GM19468 (cell line): Measurements from ENCODE around the gene UBE2D2.
"Not testable (repeated sequence)": the region's sequence is repeated elsewhere in the genome, so short reads cannot be mapped to it uniquely, and the experiment has no call there.

Experiments used
- ATAC-seq: cut with Tn5 transposase; IDR thresholded peaks from one replicate; pipeline ENCODE4 v1.9.1; 2021; ENCODE audit warnings: mild to moderate bottlenecking, moderate library complexity, moderate number of reproducible peaks; ENCODE audit not compliant: unreplicated experiment; ENCODE audit errors: extremely low read depth

The UBE2D2 gene

GRCh38 chr5:139577689-139578290 is 16.7 kb downstream of the UBE2D2 start:
- ATAC-seq = no peak

DNA sequence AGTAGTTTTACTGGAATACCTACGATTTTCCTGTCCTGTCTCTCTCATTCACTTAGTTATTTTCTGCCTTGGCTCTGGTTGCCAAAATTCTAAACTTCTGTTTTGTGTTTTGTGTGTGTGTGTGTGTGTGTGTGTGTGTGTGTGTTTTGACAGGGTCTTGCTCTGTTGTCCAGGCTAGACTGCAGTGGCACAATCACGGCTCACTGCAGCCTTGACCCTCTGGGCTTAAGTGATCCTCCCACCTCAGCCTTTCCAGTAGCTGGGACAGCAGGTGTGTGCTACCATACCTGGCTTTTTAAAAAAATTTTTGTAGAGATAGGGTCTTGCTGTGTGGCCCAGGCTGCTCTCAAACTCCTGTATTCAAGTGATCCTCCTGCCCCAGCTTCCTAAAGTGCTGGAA is 17.2 kb downstream of the UBE2D2 start:
- no peak for ATAC-seq

DNA sequence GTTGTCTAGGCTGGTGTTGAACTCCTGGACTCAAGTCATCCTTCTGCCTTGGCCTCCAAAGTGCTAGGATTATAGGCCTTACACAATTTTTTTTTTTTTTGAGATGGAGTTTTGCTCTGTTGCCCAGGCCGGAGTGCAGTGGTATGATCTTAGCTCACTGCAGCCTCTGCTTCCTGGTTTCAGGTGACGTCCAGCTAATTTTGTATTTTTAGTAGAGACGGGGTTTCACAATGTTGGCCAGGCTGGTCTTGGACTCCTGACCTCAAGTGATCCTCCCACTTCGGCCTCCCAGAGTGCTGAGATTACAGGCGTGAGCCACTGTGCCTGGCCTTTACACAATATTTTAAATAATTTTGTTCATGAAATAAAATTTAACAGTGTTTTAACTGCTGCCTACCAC is 21.0 kb downstream of the UBE2D2 start:
- not testable (repeated sequence) for ATAC-seq

DNA sequence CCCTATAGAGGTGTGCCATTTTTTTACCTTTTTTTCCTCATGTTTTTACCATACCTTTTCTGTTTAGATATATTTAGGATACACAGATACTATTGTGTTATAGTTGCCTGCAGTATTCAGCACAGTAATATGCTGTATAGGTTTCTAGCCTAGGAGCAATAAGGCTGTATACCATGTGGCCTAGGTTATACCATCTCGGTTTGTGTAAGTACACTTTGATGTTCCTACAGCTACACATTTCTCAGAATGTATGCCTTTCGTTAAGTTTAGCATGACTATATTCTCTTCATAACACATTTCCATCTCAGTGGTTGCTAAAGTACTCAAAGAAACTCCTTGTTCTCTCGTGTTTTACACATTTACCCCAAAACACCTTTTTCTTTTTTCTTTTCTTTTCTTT is 23.0 kb downstream of the UBE2D2 start:
- ATAC-seq = no peak

- not testable (repeated sequence) for ATAC-seq
Measured at GRCh38 chr5:139588116-139588515, 27.0 kb downstream of the UBE2D2 start.

GRCh38 chr5:139588962-139589361 is 27.8 kb downstream of the UBE2D2 start:
- ATAC-seq = no peak

GRCh38 chr5:139592289-139592688 is 31.1 kb downstream of the UBE2D2 start:
- no peak for ATAC-seq

DNA sequence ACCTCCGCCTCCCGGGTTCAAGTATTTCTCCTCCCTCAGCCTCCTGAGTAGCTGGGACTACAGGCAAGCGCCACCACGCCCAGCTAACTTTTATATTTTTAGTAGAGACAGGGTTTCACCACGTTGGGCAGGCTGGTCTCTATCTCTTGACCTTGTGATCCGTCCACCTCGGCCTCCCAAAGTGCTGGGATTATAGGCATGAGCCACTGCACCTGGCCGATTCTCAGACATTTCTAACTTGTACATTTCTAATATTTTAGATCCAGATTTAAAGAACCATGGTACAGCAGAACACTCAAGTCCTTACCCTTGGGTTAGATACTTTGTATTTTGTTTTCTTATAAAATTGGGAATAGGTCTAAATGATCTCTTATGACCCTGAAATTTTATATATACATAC is 31.9 kb downstream of the UBE2D2 start:
- not testable (repeated sequence) for ATAC-seq

- ATAC-seq = no peak
Measured at GRCh38 chr5:139593716-139594319, 32.7 kb downstream of the UBE2D2 start.

- no peak for ATAC-seq
Measured at GRCh38 chr5:139597134-139597533, 36.0 kb downstream of the UBE2D2 start.

DNA sequence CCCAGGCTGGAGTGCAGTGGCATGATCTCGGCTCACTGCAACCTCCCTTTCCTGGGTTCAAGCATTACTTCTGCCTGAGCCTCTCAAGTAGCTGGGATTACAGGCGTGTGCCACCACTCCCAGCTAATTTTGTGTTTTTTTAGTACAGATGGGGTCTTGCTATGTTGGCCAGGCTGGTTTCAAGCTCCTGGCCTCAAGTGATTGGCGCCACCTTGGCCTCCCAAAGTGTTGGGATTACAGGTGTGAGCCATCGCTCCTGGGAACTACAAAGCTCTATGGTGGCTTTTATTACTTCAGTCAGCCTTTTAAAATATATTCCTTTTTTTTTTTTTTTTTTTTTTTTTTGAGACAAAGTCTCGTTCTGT is 37.4 kb downstream of the UBE2D2 start:
- ATAC-seq = not testable (repeated sequence)

DNA sequence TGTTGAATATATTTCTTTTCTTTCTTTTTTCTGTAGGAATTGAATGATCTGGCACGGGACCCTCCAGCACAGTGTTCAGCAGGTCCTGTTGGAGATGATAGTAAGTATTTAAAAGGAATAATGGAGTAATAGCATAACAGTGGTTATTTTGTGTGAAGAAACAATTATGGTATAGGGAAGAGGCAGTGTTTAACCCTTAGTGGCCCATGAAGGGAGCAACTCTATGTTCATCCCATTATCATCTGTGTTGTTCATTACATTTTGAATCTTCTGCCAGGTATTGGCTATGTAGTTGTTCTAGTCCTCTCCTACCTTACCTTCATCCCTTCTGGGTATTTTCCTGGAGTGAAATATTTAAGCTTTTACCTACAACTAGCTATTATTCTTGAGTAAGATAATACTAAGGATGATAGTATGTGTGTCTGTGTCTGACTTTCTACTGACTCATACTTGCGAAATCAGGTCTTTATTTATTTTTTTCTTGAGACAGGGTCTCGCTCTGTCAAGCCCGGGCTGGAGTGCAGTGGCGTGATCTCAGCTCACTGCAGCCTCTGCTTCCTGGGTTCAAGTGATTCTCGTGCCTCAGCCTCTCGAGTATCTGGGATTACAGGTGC is 39.3 kb downstream of the UBE2D2 start:
- ATAC-seq = no peak

- ATAC-seq = no peak
Measured at GRCh38 chr5:139601429-139601828, 40.3 kb downstream of the UBE2D2 start.

DNA sequence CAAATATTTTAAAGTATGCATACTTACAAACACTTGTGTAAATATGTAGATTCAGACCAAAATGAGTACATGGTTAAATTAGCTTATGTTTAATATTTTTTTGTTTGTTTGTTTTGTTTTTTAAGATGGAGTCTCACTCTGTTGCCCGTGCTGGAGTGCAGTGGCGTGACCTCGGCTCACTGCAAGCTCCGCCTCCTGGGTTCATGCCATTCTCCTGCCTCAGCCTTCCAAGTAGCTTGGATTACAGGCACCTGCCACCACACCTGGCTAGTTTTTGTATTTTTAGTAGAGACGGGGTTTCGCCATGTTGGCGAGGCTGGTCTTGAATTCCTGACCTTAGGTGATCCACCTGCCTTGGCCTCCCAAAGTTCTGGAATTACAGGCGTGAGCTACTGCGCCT is 40.8 kb downstream of the UBE2D2 start:
- not testable (repeated sequence) for ATAC-seq

DNA sequence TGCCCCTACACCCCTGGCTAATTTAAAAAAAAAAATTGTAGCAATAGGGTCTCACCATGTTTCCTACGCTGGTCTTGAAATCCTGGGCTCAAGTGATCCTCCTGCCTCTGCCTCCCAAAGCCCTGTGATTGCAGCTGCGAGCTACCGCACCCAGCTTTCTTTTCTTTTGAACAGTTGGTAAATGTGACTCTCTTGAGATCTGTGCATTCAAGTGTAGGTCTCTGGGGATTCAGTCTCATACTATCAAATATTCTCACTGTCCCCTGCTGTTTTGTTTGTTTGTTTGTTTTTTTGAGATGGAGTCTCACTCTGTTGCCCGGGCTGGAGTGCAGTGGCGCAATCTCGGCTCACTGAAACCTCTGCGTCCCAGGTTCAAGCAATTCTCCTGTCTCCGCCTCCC is 44.7 kb downstream of the UBE2D2 start:
- no peak for ATAC-seq

GRCh38 chr5:139611703-139612584 is 50.8 kb downstream of the UBE2D2 start:
- no peak for ATAC-seq

- no peak for ATAC-seq
Measured at GRCh38 chr5:139619861-139620260, 58.7 kb downstream of the UBE2D2 start.

- ATAC-seq = not testable (repeated sequence)
Measured at GRCh38 chr5:139625398-139625797, 64.3 kb downstream of the UBE2D2 start.

- no peak for ATAC-seq
Measured at GRCh38 chr5:139630855-139631254, 69.7 kb downstream of the UBE2D2 start.

DNA sequence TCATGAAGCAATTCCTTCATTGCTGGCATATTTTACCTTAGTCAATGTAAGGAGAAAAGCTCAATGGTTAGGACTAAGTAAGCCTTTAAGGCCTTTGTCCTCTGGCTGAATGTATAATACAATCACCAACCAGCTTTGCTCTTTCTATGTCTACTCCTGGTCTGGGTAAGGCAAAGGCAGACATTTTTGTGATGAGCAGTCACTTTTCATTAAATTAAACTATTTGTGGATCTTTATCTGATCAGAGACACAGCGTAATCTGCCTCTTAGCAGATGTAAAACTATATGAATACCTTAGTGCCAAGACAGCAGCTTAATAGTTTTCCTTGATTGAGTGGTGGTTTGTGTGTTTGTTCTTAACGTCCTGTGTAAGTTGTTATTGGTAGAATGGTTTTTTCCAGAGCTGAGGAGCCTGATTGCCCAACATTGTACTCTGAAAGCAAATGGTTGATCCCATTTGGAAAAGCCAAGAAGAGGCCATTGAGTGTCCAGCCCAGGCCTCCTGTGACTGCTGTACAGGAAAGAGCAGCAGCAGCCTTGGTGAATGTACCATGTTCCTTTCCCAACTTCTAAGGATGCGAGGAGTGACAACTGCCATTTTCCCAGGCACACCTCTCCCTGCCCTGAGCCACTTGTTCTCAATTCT is 70.5 kb downstream of the UBE2D2 start:
- no peak for ATAC-seq
